GM21423 (cell line): ENCODE measurements around the gene LCK.
"Not testable (repeated sequence)": the region's sequence is repeated elsewhere in the genome, so short reads cannot be mapped to it uniquely, and the experiment has no call there.

Source experiments
- ATAC-seq: cut with Tn5 transposase; IDR thresholded peaks from one replicate; pipeline ENCODE4 v1.9.1; 2021; ENCODE audit warnings: mild to moderate bottlenecking, moderate library complexity; ENCODE audit not compliant: unreplicated experiment

Gene LCK

GRCh38 chr1:32239337-32239736 lies 11.7 kb upstream of the LCK start:
- no peak for ATAC-seq

GRCh38 chr1:32239790-32240139 lies 11.3 kb upstream of the LCK start:
- ATAC-seq: no peak

- peak; percentile 54 for ATAC-seq
Measured at GRCh38 chr1:32240140-32240951, 10.7 kb upstream of the LCK start.

GRCh38 chr1:32241001-32241763 lies 9.9 kb upstream of the LCK start:
- peak; percentile 48 for ATAC-seq

DNA sequence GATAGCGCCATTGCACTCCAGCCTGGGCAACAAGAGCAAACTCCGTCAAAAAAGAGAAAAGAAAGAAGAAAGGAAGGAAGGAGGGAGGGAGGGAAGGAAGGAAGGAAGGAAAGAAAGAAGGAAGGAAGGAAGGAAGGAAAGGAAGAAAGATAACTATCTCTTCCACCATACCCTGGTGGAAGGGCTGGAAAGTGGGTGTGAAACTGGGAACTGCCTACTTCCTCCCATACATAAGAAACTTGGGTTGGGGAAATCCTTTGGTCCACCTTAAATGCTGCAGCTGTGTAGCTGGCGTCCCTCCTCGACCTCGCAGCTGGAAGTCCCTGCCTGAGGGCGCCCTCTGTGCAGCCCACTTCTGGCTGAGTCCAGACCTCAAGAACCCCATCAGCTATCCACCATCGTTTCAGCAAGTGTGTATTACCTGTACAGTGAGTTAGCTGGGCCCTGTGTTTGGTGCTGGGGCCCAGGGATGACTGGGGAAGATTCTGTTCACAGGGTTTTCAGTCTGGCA lies 8.7 kb upstream of the LCK start:
- no peak for ATAC-seq

- ATAC-seq: no peak
Measured at GRCh38 chr1:32246888-32247273, 4.2 kb upstream of the LCK start, which contains the start of gene FAM167B. Gene FAM167B (plus strand): TSS chr1:32247222. CDS start chr1:32247422, 200 bp downstream.

GRCh38 chr1:32247452-32247851 lies 3.6 kb upstream of the LCK start:
- no peak for ATAC-seq

DNA sequence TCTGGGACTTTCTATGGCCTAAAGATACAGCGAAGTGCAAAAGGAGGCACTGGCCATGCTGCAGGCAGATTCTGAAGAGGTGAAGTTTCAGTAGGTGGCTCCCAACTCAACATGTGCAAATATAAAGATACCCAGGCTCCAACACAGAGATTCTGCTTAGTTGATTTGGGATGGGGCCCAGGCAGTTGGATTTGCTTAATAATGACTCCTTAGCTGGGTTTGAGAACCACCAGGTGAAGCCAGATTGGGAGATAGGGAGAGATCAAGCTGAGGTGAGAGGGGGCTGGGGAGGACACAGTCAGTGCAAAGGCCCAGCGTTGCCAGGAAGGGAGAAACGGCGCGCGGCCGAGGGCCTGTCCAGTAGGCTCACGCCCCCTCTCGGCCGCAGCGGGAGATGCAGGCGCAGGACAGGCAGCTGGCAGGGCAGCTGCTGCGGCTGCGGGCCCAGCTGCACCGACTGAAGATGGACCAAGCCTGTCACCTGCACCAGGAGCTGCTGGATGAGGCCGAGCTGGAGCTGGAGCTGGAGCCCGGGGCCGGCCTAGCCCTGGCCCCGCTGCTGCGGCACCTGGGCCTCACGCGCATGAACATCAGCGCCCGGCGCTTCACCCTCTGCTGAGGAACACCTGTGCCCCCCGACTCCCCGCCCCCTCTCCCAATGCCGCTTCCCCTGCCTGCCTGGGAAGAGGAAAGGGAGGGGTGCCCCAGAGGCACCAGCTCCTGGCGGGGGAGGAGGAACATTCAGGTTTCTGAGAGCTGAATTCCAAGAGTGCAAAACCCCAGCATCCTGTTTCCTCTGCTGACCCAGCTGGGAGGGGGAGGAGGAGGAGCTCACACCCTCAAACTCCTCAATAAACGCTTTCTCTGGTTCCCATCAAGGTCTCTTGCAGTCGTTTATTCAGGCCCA lies 2.8 kb upstream of the LCK start:
- ATAC-seq: peak; percentile 37

DNA sequence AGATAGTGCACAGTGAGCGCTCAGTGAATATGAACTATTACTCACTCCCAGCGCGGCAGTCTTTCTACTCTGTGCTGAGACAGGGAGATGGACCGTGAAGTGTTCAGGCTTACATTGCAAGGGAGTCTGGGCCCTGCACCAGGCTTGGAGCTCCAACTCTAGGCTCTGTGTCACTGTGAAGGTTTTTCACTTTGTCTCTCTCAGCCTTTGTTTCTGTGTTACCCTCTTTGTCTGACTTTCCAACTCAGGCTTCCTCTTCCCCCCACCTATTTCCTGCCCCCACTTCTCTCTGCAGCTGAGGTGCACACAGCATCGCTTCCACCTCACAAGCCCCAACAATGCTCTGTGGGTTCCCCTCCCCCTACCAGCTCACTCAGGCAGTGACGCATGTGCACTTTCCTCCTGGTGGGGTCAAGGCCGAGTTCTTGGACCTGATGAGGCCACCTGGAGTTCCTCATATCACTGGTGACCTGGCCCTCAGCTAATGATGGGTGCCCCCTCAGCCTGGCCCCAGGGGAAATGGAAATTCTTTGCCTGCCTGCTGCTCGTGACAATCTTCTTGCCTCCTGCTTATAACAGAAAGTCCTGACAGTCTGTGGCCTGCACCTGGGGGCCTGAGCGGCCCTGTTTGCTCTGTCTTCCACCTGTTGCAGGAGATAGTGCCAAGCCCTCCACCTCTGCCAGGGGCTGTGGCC lies 1.1 kb upstream of the LCK start:
- peak; percentile 70 for ATAC-seq

DNA sequence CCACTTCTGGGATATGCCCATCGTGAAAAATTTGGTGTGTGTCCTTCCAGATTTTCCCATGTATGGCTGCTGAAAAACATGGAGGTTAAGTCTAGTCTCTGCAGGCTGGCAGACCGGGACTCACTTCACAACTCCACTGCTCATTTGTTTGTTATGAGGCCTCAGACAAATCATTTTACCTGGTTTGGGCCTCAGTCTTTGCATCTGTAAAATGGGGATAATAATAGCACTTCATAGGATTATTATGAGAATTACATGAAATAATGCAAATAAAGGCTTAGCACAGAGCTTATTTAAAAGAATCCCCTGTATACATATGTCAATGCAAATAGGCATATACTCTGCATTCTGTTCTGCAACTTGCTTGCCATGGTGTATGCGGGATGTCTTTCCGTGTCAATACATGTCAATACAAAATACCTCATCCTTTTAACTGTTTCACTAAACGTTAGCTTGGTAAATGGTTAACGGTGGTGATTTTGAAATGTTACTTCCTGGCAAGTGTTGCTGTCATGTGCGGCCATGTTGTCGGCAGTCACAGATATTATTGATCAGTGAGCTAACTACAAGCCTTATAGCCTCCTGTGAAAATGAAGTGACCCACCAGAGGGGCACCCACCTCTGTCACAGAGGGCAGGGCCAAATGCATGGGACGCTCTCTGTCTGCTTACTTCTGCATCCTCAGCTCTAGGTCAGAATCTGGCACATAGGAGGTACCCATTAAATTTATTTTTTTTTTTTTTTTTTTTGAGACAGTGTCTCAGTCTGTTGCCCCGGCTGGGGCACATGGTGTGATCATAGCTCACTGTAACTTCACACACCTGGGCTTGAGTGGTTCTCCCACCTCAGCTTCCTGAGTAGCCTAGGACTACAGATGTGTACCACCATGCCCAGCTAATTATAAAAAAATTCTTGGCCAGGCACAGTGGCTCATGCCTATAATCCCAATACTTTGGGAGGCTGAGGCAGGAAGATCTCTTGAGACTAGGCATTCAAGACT lies 4.3 kb downstream of the LCK start:
- no peak for ATAC-seq

DNA sequence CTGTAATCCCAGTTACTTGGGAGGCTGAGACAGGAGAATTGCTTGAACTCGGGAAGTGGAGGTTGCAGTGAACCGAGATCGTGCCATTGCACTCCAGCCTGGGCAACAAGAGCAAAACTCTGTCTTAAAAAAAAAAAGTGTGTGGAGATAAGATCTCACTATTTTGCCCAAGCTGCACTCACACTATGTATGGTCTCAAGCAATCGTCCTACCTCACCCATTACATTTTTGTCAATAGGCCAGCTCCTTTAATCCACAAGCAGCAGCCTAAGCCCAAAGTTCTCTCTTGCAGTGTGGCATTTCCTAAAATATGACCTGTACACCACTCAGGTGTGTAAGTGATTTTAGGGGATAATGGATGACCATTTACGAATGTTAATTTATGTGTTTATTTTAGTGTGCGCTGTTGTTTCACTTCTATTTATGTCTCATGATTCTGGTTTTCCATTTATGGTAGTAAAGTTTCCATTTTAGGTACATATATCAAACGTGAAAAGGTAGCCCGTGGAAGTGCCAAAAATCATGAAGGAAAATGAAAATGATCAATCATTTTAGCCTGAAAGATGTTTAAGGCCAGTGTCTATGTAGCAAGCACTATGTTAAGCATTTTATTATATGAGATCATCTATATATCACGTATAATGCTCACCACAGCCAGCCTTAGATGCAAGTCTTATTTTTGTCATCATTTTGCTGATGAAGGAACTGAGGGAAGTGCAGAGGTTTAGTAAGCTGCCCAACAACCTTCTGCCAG lies 5.6 kb downstream of the LCK start:
- no peak for ATAC-seq

DNA sequence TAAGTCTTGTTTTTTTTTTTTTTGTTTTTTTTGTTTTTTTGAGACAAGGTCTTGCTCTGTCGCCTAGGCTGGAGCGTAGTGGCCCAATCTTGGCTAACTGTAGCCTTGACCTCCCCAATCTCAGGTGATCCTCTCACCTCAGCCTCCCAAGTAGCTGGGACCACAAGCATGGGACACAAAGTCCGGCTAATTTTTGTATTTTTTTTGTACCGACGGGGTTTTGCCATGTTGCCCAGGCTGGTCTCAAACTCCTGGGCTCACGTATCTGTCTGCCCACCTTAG lies 6.1 kb downstream of the LCK start:
- ATAC-seq: no peak

DNA sequence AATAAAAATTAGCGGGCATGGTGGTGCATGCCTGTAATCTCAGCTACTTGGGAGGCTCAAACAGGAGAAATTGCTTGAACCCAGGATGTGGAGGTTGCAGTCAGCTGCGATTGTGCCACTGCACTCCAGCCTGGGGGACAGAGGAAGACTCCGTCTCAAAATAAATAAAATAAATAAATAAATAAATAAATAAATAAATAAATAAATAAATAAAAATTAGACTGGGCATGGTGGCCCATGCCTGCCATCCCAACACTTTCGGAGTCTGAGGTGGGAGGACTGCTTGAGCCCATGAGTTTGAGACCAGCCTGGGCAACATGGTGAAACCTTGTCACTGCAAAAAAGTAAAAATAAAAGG lies 12.2 kb downstream of the LCK start:
- ATAC-seq: not testable (repeated sequence)

- ATAC-seq: peak; percentile 44
Measured at GRCh38 chr1:32263744-32264143, 12.7 kb downstream of the LCK start.

DNA sequence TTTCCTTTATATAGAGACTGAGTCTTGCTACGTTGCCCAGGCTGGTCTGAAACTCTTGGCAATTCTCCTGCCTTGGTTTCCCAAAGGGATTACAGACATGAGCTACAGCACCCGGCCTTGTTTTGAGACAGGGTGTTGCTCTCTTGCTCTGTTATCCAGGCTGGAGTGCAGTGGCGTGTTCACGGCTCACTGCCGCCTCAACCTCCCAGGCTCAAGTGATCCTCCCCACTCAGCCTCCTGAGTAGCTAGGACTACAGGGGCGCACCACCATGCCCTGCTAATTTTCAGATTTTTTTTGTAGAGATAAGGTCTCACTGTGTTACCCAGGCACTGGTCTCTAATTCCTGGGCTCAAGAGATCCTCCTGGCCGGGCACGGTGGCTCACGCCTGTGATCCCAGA lies 14.8 kb downstream of the LCK start:
- no peak for ATAC-seq

DNA sequence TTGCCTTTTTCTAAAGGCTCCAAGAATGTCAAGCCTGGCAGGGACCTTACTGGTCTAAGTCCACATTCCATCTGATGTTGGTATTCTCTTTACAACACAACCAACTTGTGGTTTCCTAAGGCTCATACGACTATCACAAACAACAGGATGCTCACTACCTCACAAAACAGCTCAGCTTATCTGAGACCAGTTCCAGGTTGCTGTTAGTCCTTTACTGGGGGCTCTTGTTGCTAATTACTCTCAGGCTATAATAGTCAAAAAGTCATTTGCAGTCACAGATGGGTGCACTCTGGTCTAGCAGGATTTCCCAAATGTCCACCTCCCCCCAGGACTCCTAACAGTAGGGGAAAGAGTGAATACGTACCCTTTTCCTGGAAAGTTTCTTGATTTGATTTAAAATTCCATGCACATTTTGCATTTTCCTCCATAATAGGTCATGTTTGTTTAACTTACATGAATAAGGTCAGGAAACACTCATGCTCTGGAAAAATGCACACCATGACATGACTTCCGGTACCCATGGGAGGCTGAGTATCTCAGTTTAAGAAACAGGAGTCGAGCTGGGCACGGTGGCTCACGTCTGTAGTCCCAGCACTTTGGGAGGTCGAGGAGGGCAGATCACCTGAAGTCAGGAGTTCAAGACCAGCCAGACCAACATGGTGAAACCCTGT lies 16.0 kb downstream of the LCK start:
- no peak for ATAC-seq

GRCh38 chr1:32269744-32270143 lies 18.7 kb downstream of the LCK start:
- ATAC-seq: no peak
